NT2/D1 (cell line): Measurements from ENCODE around the gene PIK3R1.

ENCODE experiments used
- SUZ12 ChIP-seq: IDR thresholded peaks from 2 replicates; pipeline ENCODE4 v1.6.1; 2011; ENCODE audit not compliant: insufficient read length, insufficient read depth; ENCODE audit errors: extremely low read depth
- YY1 ChIP-seq: IDR thresholded peaks from 2 replicates; pipeline ENCODE4 v1.6.1; 2011; ENCODE audit not compliant: insufficient read length, insufficient read depth
- ZNF274 ChIP-seq: IDR thresholded peaks from 2 replicates; pipeline ENCODE4 v1.6.1; 2011; ENCODE audit warnings: mild to moderate bottlenecking, low read depth, low read length

GRCh38 chr5:68222824-68223354 is 7.3 kb downstream of the PIK3R1 start:
- TF ChIP-seq ZNF274 (no peak), SUZ12 (no peak), YY1 (no peak)
